HG03064 (cell line): ENCODE data around the gene CHMP3.

Experiments
- ATAC-seq: cut with Tn5 transposase; IDR thresholded peaks from one replicate; pipeline ENCODE4 v1.9.1; 2021; ENCODE audit warnings: low read depth; ENCODE audit not compliant: unreplicated experiment

CHMP3 gene

DNA sequence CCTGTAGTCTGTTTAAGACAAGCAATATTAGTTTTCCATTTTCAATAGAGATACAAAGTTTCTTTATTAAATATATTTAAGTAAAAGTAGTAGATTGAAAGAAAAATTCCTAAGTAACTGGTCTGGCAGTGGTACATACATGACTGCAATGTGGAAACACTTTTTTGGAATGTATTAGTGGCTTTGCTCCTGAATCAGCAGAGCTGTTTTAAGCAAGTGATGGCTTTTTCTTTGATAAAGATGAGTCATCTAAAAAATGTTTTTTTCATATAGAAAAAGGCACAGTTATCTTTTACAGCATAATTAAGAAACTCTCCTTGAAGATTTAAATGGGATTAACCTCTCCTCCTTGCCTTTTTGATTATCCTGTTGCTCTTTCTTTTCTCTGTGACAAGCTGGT, 87.2 kb downstream of the CHMP3 start:
- no peak for ATAC-seq

DNA sequence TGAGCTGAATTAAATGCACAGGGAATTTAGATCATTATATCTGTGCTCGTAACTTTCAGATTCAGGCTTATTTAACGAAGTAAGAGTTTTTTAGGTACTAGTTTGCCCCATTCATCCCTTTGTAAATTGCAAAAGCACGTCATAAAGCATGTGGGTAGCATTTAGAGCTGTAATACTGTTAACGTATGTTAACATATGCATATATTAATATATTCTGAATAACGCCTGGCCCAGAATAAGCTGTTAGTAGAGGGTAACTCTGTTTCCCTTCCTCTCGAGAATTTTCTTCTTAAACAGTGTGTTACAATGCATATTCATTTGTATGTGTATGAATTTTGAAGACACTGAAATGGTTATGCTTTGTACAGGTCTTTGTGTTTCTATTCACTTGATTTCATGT, 91.6 kb downstream of the CHMP3 start:
- ATAC-seq, result no peak

- no peak for ATAC-seq
Observed at GRCh38 chr2:86470890-86471289, 92.4 kb downstream of the CHMP3 start.

- ATAC-seq, result no peak
Observed at GRCh38 chr2:86468162-86469033, 94.8 kb downstream of the CHMP3 start.

- no peak for ATAC-seq
Observed at GRCh38 chr2:86466306-86466705, 96.9 kb downstream of the CHMP3 start.

GRCh38 chr2:86464652-86465051, 98.6 kb downstream of the CHMP3 start:
- ATAC-seq, result no peak

GRCh38 chr2:86461042-86461743, 102.0 kb downstream of the CHMP3 start:
- no peak for ATAC-seq

- no peak for ATAC-seq
Observed at GRCh38 chr2:86455181-86455580, 108.1 kb downstream of the CHMP3 start.

GRCh38 chr2:86454238-86454637, 109.0 kb downstream of the CHMP3 start:
- ATAC-seq, result no peak

DNA sequence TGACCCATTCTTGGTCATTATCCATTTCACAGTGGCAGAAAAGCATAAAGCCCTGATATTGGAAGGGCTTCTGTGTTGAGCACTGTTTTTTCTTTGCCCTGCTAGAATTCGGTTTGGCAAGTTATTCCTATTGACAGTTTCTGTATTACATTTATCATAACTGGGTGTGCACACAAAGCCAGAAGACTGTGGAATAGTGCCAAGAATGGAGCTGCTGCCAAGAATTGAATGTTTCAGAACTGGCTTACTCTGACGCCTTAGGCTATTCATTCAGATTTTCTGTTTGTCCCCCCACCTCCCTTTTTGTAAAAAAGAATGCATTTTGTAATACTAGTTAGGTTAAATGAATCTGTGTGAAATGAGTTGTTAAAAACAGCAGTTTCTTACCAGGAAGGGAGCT, 109.4 kb downstream of the CHMP3 start:
- ATAC-seq, result no peak
